HG03159 (cell line): ENCODE results near the gene GPR78.
"Not testable (repeated sequence)": the region's sequence is repeated elsewhere in the genome, so short reads cannot be mapped to it uniquely, and the experiment has no call there.

ENCODE experiments used
- ATAC-seq: cut with Tn5 transposase; IDR thresholded peaks from one replicate; pipeline ENCODE4 v1.9.1; 2021; ENCODE audit warnings: mild to moderate bottlenecking, moderate library complexity; ENCODE audit not compliant: unreplicated experiment

Gene GPR78

DNA sequence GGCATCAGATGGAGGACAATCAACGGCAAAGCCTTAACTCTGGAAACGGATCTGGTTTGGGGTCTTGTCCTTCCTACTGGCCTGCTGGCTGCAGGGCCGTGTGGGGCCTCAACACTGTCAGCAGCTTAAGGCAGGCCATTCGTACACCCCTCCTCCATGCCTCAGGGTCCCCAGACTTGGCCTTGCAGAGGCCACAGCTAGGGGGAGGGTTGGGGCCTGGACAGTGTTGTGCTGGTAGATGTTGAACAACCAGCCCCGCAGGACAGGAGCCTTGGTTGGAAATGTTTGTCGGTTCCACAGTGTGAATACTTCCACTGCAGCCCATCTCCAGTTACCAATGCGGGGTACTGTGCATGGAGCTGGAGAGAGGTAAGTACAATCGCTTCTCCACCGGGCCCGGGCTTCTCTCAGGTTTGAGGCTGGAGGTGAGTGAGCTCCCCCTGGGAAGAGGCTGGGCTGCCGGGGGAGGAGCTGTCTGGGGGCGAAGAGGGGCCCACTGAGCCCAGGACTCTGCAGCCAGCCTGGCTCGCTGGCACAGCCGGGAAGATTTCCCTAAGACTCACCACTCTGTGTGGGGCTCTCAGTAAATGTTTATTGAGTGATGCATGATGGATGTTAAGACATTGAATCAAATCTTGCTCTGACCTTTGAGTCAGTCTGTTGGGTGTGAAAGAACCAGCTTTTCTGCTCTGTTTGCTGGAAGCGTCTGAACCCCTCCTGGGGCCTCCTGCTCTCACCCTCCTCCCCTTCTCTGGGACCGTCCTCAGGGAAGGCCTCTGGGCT, 19.7 kb upstream of the GPR78 start:
- ATAC-seq = no peak

DNA sequence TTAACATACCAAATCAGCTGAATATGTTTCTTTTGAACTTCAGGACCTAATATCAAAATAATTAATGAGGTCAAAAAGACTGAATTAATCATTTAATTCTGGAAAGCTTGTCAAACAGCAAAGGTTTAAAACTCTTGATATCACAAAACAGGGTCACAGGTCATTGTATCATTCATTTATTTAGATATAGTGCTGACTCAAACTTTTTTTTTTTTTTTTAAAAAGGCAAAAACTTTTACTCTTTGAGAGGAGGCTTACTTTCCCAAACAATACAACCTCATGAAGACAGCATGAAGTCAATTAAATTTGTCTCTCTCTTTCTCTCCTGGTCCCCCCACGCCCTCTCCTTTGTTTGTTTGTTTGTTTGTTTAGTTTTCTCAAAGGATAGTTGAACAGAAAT, 15.6 kb upstream of the GPR78 start:
- no peak for ATAC-seq

DNA sequence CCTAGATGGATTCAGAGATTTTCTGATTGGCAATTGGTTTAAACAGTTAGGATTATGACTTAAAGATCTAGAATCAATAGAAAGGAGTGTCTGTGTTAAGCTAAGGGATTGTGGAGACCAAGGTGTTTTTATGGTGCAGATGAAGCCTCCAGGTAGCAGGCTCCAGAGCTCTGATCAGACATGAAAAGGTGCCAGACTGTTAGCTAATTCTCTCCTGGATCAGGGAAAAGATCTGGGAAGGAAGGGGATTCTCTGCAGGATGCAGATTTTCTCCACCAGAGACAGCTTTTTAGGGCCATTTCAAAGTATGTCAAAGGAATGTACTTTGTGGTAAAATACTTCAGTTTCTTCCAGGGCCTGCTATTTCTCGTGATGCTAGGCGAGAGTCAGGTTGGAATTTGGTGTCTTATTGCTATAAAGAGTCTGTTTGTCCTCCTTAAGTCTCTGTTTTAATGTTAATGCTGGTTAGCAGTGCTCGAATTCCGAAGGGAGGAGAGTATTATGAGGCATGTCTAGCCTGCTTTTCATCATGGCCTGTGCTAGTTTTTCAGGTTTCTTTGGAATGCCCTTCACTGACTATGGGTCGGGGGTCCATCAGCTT, 12.0 kb upstream of the GPR78 start:
- no peak for ATAC-seq

DNA sequence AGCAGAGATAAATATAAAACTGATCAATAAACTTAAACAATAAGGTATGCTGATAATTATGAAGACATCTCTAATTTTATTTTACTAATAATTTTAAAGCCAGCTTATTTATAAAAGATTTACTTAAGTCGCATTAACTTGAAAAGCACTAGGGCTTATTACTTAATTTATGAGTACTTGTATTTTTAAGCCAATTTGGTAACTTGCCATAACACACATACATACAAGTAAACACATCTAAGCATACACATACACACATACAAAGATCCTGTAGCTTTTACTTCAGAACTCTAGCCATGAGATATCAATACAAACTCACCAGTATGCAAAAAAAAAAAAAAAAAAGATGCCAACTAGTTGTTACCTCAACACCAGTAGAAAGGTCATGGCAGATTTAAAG, 10.0 kb upstream of the GPR78 start:
- no peak for ATAC-seq

DNA sequence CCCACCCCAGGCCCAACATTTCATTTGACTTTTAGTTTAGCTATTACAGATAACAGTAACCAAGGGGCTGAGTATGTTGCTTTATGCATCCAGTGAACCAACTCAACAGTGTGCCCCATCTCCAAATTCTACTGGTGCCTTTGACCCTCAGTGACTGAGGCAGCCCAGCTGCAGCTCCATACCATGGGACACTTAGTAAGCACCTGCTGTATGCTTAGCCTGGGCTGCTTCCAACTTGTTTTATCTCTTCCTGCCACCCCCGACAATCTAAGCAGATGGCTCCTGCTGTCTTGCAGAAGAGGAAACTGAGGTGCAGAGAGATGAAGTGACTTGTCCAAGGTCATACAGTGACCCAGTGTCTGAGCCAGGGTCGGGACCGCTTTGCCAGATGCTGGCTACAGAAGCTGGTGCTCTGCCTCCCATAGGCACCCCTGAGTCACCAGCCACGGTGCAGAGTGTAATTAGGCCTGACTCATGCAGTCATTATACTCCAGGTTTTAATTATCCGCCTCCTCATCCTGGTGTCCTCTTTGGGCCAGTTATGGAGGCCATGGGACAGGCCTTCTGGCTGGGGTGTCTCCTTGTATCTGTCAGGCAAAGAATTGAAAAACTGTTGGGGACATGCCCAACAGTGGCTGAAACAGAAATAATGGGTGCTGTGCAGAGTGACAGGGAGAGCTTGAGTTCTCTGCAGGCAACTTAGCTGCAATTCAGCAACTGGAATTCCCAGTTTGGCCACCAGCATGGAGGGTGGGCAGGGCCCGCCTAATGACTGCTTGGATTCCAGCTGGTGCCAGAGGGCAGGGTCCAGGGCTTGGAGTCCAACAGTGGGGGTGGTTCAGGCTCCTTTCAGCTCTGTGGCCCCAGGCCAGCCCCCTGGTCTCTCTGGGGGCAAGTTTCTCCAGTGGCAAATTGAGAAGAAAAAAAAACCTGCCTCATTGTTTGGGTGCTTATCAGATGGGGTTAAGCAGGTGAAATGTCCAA, 8.2 kb upstream of the GPR78 start:
- no peak for ATAC-seq

DNA sequence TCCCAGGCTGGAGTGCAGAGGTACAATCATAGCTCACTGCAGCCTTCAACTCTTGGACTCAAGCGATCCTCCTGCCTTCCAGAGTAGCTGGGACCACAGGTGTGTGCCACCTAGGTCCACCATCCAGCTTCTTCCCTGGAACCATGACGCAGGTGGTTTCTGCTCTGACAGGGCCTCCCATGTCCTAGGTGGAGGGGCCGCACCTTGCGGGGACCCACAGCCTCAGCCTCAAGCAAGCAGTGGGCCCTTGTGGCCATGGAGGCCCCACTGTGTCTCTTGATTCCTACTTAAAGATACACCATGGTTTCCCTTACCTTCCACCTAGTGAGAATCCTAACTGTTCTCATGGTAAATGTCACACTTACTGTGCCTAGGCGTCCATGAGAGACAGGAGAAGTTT, 6.9 kb upstream of the GPR78 start:
- ATAC-seq = no peak

DNA sequence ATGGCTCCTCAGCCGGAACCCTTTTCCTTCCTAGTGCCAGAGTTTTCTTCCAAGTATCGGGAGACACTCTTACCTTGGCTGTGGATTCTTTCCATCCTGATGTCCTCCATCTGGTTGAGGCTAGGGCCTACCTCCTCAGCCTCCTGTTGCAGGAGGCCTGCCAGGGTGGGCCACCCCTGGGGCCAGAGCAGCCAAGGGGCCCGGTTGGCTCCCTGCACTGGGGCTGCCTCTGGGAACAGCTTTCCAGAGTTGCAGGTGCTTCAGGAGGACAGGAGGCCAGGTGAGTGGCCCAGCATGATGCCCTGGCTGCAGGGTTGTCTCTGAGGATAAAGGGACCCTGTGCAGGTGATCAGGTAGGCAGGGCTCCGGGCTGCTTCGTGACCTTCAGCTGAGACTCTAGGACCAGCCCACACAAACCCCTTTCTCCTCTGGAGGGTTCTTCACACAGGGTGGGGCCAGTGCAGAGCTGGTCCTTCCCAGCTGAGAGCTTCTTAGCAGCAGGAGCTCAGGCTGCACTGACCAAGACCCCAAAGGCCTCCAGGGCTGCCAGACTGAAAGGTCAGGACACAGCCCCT, 5.3 kb upstream of the GPR78 start:
- ATAC-seq = no peak

DNA sequence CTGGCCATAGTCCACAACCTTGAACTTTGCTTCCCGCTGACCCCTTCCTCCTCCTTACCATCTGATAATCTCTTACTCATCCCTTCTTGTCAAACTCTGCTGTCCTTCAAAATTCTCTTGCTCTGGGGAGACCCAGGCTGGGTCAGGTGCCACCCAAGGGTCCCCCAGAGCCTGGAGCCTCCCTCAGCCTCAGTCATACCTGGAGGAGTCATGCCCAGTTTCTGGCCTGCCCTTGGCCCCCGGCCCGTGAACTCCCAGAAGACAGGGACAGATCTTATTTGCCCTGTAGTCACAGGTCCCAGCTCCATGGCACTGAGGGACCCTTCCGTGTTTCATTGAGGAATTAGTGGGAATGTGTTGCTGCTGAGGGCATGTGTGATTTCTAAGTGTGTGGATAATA, 4.7 kb upstream of the GPR78 start:
- ATAC-seq = no peak

DNA sequence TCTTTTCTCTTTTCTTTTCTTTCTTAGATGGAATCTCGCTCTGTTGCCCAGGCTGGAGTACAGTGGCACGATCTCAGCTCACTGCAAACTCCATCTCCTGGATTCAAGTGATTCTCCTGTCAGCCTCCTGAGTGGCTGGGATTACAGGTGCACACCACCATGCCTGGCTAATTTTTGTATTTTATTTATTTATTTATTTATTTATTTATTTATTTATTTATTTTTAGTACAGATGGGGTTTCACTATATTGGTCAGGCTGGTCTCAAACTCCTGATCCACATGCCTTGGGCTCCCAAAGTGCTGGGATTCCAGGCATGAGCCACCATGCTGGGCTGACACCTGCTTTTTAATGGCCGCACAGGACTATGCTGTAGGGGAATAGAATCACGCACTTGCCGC, 3.6 kb upstream of the GPR78 start:
- not testable (repeated sequence) for ATAC-seq

DNA sequence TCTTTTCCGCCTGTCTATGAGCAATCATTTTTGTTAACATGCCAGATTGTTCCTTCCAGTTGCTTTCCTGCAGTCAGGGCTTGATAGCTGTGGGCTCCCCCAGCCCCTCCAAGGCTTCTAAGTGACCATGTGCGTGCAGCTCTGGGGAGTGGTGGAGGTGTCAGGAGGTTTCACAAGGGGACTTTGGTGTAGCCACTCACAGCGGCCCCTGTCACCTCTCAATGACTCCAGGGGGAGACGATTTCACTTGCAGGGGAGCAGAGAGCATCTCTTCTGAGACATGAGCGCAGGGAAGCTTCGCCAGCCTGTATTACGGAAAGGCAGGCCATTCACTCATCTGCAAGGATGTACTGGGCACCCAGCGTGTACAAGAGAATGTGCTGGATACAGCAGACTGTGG, 3.1 kb upstream of the GPR78 start:
- ATAC-seq = no peak

DNA sequence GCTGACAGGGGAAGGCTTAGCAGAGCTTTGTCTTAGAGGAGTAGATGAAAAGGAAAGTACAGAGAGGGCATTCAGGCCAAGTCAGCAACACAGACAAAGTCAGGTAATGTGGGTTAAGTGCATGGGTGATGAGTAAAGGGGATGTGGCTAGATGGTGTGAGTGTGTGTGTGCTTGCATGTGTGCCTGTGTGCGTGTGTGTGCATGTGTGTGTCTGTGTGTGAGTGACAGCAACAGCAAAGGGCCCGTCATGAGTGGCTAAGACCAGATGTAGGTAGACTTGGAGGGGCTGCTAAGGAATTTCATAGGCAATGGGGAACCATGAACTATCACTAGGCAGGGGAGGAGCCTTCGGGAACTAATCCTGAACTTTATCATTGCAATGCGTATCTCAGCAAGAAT, 2.2 kb upstream of the GPR78 start:
- no peak for ATAC-seq

DNA sequence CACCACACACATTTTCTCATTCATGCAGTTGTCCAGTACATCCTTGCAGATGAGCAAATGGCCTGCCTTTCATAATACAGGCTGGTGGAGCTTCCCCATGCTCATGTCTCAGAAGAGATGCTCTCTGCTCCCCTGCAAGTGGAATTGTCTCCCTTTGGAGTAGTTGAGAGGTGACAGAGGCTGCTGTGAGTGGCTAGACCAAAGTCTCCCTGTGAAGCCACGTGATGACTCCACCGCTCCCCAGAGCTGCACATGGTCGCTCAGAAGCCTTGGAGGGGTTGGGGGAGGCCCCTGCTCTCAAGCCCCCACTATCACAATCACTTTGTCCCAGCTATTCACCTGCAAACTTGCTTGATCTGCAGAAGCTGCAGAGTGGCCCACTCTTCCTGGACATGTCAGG, 1.5 kb upstream of the GPR78 start:
- ATAC-seq = no peak

DNA sequence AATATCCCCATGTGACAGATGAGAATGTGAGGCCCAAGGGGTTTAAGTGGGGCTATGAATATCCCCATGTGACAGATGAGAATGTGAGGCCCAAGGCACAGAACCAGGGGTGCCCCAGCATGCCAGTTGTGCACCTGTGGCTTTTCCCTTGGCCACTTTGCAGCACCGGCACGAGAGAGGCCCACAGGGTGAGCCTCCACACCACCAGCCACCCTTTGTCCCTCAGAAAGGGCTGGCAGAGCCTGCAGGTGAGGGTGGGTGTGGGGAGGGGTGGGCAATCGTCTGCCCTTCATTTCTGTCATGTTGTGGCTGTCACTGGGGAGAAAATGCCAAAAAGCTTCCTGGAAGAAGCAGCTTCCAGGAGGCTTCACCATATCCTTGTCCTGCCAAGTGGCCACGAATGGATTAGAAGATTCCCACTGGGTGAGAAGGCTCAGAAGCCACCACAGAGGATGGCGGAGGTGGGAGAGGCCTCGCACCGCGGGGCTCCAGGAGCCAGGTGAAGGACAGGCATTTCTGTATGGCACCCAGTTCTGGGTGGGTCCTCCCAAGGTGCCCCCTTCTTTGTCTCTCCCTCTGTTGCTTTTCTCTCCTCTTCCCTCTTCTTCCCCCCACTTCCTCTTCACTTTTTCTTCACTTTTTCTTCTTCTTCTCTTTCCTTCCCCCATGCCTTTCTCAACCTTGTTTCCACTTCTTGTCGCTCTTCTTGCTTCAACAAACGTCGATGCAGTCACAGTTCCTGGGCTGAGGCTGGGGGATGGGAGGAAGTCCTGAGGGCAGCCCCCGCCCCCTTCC, 469 bp upstream of the GPR78 start:
- no peak for ATAC-seq

DNA sequence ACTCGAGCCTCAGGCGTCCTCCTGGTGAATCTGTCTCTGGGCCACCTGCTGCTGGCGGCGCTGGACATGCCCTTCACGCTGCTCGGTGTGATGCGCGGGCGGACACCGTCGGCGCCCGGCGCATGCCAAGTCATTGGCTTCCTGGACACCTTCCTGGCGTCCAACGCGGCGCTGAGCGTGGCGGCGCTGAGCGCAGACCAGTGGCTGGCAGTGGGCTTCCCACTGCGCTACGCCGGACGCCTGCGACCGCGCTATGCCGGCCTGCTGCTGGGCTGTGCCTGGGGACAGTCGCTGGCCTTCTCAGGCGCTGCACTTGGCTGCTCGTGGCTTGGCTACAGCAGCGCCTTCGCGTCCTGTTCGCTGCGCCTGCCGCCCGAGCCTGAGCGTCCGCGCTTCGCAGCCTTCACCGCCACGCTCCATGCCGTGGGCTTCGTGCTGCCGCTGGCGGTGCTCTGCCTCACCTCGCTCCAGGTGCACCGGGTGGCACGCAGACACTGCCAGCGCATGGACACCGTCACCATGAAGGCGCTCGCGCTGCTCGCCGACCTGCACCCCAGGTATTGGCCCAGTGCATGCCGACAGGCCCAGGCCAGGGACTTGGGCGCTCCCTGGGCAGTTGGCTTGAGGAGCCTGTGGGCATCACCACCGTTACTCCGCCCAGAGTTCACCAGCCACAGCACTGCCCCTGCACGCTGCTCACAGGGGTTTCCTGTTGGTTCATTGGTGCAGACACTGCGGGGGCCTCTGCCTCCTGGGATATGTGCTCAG, 1.1 kb downstream of the GPR78 start:
- ATAC-seq = no peak

DNA sequence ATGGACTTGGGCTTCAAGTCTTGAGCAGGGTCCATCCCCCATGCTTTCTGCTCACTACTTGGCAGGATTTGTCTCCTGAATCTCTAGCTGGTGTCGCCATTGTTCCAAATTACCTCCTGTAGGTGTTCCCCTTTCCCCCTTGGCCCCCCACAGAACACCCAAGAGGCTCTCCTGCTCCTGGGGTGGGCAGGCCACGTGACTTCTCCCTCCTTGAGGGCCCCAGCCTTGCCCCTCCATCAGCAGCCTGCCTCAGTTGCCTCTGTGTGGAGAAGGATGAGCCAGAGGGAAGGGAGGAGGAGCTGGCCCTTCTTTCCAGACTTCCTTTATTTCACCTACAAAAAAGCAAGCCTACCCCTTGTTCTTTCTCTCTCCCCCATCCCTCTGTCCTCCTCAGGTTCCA, 1.8 kb downstream of the GPR78 start:
- ATAC-seq = no peak

DNA sequence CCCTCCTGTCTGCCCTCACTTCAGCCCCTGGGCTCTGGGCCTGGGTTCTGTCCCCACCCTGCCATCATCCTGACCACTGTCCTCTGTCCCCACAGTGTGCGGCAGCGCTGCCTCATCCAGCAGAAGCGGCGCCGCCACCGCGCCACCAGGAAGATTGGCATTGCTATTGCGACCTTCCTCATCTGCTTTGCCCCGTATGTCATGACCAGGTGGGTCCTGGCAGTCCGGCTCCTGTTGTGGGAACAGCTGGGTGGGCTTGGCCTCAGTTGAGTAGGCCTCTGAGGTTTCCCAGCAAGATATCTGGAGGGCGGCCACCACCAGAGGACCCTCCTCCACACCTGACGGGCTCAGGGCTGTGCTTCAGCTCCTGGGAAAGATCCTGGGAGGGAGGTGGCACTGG, 2.2 kb downstream of the GPR78 start:
- no peak for ATAC-seq

DNA sequence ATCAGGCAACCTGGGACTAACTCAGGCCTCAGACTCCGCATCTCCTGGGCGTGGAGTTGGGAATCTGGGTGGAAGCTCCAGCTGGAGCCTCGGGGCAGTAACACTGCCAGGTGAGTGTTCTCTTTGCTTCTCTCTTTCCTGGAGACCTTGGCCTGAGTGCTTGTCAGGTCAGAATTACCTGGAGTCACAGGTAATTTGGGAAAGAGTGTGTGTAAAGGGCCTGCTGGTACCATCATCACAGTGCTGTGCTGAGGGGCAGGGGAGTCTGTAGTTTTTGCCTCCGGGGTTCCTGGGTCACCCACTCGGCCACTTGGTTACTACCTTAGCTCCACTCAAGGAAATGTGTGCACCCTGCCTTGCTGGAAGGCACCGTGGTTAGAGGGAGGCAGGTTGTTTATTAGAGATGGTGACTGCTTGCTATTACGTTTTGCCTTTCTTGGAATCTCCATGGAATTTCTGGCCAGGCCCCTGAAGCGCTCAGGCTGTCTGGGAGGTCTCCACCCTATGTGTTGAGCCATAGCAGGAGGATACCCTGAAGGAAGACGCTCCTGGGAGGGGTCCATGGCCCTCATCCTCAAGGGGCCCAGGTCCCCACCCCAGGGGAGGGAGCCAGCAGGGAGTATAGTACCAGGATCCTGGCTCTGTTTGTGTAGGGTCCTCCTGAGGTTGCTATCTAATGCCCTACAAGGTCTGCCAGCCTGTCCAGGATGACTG, 2.9 kb downstream of the GPR78 start:
- no peak for ATAC-seq

DNA sequence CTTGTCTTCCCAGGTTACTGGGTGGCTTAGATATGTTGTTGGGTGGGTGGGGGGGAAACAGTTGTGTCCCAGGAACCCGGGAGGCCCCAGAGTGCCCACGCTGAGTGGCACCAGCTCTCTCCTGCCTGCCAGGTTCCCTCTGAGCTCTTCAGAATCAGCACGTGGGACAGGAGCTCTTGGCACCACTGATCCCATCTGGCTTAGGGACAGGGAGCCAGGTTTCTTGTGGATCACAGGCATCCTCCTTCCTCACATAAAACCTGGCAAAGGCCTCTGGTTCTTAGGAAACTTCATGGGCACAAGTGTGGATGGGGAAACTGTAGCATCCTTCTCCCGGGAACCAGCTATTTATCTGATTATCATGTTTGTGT, 3.4 kb downstream of the GPR78 start:
- no peak for ATAC-seq

DNA sequence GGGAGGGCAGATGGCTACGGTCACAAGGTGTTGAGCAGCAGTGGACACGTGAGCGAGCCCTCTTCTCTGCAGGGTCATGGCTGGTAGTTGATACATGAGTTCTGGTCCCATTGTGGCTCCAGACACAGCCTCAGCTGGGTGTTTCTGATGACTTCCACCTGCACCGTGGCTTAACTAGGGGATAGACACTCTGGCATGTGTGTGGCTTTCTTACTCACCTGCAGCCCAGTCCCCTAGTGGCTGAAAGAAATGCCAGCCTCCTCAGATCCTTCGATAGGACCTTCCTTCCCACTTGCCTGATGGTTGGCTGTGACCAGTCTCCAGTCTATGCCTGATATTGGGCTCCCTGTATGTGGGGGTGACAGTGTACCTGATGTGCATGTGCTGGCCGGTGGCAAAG, 5.0 kb downstream of the GPR78 start:
- no peak for ATAC-seq
